Glomerular visceral epithelial cell (primary cell): Measurements from ENCODE around the gene HMGB1.
"Not testable (repeated sequence)": the region's sequence is repeated elsewhere in the genome, so short reads cannot be mapped to it uniquely, and the experiment has no call there.

Experiments used
- DNase-seq: peaks from one replicate; pipeline ENCODE4 v3.0.0-alpha.2; 2016; ENCODE audit errors: extremely low spot score

HMGB1 gene

GRCh38 chr13:30466358-30466714 lies 600 bp upstream of the HMGB1 start:
- DNase-seq: peak; percentile 52

DNA sequence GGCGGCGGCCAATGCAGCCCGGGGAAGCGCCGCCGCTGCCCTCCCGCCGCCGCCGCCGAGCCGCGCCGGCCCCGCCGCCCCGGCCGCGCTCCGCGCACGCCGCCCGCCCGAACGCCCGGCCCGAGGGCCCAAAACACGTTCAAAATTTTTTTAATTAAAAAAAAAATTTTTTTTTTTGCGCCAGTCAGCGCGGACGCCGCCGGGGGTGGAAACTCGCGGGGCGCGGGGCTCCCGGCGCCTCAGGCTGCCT lies 468 bp downstream of the HMGB1 start:
- no peak for DNase-seq

DNA sequence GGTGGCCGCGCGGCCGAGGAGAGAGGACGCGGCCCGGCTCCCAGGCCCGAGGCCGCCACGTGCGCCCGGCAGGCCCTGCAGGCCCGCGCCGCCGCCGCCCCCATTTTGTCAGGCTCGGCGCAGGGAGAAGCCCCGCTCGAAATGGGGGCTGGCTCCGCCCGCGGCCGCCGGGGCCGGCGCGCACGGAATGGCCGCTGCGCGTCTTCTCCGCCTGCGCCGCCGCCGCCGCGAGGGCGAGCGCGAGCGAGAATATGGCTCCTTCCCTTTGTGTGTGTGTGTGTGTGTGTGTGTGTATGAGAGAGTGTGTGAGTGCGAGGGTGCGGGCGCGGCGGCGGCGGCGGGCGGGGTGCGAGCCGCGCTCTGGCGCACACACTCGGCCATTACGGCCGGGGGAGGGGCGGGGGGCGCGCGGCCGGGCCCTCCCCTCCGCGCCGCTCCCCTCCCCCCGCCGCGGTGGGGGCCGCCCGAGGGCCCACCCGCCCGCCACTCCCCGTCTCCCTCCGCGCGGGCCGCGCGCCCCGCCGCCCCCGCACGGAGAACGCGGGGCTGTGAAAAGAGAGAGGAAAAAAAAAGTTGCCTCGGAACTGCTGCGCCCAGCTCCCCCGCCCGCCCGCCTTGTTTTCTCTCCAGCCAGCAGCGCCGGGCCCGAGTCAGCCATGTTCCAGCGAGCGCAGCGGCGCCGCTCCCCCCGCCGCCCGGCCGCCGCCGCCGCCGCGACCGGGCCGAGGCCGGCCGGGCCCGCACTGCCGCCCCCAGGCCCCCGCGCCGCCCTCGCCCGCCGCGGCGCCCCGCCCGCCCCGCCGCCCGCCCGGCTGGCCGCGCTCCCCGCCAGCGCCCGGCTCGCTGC lies 1.0 kb downstream of the HMGB1 start:
- peak; percentile 80 for DNase-seq

GRCh38 chr13:30463787-30464495 lies 1.8 kb downstream of the HMGB1 start:
- peak; percentile 49 for DNase-seq

DNA sequence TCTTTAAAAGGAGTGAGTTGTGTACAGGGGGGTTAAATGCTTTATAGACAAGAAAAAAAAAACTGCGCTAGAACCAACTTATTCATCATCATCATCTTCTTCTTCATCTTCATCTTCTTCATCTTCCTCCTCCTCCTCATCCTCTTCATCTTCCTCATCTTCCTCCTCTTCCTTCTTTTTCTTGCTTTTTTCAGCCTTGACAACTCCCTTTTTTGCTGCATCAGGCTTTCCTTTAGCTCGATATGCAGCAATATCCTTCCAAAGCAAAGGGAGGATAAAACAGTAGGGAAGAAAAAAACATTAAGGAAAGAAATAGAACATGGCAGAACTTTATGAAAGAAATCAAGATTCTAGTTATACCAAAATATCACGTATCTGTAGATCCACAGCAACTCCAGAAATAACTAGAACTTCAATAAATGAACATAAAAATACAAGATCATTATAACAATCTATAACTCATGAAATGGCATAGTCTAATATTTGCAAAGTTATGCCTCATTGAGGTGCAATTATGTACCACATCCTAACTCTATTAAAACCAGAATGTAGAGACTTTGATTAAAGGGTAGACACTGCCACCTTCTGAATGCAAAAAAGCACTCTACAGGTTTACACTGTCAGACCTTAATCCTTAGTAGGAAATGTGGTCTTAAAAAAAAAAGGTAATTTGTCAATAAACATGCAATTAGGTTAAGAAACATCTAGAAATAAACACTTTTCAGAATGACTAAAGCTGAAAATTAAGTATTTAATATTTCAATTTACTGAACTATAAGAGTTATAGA lies 4.3 kb downstream of the HMGB1 start:
- peak; percentile 21 for DNase-seq

DNA sequence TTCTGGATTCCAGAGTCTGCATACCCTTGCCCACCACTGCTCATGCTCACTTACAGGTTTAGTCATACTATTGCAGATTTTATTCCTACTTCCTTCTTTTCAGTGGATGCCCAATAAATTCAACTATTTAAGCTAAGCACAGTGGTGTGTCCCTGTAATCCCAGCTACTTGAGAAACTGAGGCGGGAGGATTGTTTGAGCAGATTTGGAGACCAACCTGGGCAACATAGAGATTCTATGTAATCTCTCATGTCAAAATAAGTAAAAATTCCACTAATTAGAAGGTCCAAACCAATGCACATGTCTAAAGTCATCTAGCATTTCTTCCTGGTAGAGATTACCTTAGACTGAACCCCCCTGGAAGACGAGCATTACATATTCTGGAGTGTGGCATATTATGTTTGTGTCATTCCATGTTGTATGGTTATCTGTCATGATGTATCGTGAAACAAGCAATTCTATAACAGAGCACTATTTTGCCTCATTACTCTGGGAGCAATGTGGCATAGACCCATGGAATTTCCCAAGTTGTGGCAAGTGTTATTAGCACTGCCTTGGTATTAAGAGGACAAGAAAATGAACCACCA lies 8.3 kb downstream of the HMGB1 start:
- DNase-seq: peak; percentile 4

GRCh38 chr13:30456290-30456689 lies 9.4 kb downstream of the HMGB1 start:
- no peak for DNase-seq

DNA sequence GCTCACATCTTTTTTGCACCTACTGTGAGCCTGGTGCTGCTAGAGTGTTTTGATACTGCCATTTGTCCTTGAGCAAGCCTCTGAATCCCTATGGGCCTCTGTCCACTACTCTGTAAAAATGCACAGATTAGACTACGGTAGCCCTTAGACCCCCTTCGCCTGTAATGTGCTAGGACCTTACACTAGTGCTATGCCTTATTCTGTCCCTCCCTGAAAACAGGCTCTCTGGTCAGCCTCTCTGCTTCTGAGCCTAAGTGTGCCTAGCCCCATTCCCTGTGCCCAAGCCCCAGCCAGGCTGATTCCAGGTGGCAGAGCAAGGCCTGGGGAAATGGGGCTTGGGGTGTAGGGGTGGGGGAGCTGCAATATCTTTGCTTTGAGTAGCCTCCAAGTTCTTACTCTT lies 10.7 kb downstream of the HMGB1 start:
- no peak for DNase-seq

GRCh38 chr13:30453727-30454126 lies 12.0 kb downstream of the HMGB1 start:
- DNase-seq: no peak

- not testable (repeated sequence) for DNase-seq
Observed at GRCh38 chr13:30451476-30451875, 14.3 kb downstream of the HMGB1 start.

- DNase-seq: no peak
Observed at GRCh38 chr13:30450066-30450465, 15.7 kb downstream of the HMGB1 start.

DNA sequence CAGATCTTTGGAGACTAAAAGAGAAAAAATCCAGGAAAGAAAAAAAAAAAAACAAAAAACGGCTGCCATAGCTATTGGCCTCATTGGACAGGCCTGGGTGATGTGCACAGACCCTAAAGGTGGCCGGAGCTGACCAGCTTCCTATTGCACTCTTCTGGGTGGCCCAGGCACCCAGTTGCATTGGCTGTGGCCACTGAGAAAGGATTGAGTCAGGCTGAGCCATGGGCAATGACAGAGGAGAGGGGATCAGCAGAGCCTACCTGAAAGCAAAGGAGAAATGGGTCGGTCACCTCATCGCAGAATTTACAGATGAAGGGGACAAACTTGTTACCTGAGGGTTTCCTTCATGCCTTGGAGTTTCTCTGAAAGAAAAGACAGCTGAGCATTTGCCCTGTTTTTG lies 17.3 kb downstream of the HMGB1 start:
- no peak for DNase-seq

- no peak for DNase-seq
Observed at GRCh38 chr13:30446126-30446500, 19.6 kb downstream of the HMGB1 start.

- DNase-seq: no peak
Observed at GRCh38 chr13:30443957-30444404, 21.8 kb downstream of the HMGB1 start.

DNA sequence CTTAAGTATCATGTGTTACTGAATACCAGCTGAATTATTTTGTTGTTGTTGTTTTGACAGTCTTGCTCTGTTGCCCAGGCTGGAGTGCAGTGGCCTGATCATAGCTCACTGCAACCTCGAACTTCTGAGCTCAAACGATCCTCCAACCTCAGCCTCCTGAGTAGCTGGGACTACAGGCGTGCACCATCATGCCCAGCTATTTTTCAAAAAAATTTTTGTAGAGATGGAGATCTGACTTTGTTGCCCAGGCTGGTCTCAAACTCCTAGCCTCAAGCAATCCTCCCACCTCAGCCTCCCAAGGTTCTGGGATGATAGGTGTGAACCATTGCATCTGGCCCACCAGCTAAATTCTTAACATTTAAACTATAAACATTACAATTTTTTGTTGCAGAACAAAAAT lies 22.2 kb downstream of the HMGB1 start:
- not testable (repeated sequence) for DNase-seq

GRCh38 chr13:30442926-30443325 lies 22.8 kb downstream of the HMGB1 start:
- DNase-seq: no peak

DNA sequence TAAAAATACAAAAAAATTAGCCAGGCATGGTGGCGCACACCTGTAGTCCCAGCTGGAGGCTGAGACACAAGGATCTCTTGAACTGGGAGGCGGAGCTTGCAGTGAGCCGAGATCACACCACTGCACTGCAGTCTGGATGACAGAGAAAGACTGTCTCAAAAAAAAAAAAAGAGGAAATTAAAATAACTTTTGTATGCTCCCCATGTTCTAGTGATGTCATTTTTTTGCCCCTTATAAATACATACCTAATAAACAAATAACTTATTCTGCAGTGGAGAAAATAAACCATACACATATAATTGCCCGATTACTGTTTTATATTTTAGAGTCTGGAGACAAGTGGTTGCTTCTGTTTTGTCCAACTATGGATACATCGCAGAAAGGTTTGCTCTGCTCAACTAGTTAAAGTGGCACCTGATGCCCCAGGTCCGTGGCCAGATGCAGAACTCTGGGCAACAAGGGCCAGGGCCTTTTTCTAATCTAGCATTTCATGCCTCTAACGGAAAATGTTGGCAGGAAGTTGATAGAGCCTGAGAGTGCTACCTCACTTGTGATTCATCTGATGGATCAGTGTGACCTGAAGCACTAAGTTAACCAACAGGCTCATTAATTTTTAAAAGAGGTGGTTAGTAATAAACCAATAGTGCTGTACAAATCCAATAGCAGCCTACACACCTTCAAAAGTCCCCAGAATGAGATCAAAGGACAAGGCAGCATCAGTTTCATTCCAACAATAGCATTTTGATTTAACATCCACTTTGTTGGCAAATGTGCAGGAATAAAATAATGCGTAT lies 24.6 kb downstream of the HMGB1 start:
- peak; percentile 48 for DNase-seq

DNA sequence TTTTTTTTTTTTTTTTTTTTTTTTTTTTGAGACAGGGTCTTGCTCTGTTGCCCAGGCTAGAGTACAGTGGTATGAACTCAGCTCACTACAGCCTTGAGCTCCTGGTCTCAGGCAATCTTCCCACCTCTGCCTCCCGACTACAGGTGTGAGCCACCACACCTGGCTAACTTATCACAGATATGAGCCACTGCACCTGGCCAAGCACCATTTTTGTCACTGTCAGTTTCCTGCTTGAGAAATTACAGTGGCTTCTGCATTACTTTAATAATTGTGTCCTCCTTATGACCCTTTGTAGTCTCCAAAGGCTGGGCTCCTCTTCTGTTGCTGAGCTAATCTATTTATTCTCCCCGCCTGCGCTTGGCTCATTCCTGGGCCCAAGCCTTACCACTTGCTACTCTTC lies 27.4 kb downstream of the HMGB1 start:
- no peak for DNase-seq

GRCh38 chr13:30437177-30437576 lies 28.6 kb downstream of the HMGB1 start:
- DNase-seq: no peak

GRCh38 chr13:30435911-30436451 lies 29.8 kb downstream of the HMGB1 start:
- no peak for DNase-seq

DNA sequence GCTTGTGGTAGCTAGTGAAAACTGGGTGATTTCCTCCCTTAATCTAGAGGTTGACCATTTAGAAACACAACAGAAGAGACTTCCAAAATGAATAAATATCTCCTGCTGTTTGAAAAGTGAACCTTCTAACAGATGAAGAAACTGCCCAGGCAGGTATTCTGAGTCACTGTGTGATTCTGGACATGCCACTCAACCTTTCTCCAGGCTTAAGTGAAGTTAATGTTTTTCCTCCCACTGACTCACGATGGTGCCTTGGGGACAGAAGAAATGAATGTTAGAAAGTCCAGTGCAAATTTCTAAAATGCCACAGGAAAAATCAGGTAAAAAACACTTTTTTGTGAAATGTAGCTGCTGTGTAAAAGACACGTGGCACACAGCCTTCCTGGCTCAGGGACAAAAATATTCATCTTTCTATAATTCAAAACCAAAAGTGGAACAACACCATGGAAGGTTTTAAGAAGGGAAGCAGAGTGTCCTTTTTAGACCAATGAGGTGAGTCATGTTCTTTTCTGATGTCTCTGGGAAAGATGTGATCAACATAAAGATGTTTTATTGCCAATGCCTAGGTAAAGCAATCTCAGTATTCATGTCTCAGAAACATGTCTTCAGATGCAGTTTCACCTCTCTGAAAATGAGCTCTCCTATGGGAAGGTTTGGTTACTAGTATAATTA lies 34.3 kb downstream of the HMGB1 start:
- peak; percentile 52 for DNase-seq
